Measurements from ENCODE around the gene USP24. TPM values are rescaled to one million over a fixed set of nuclear protein-coding genes. Genes with fewer than 3 reads are reported as not detected.

The USP24 gene
- total RNA-seq, 1 donor from 2014 or later: 50.5 TPM

DNA sequence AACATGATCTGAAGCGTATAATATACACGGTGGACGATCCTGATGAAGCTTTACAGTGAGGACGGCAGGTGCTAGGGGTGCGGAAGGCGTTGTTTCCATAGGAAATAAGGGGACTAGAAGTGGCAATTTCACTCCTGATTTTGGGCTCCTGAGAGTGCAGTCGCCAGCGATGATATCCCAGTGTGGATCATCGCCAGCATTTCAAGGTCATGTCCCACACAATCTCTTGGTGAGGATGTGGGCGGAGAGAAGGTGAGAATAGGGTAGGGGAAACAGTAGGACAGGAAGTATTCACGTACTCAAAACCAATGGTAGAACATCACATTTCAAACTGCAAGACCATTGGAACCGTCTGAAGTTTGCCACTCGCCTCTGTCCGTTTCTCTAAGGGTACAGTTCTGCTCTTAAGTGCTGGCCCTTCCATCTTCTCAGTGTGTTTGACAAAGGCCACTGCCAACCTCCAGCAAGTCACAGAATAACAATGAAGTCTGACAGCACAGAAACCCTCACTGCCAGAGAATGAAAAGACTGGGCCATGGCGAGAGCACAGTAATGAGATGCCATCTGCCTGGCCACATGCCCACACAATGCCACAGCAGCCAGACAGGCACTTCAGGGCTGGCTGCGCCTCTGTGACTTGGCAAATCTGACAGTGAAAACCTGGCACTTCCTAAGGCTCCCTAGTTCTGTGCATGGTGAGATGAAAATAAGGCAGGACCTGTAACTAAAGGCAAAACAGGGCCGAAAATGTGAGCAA lies 148.0 kb downstream of the USP24 start:
- DNase-seq (ENCODE audit: low spot score): no peak
- peaks cover 7% of the 10 kb centered on the region for H3F3A ChIP-seq (ENCODE audit: low read depth)
- H3K79me2 ChIP-seq (ENCODE audit: low read depth): no peaks in the 10 kb centered on the region
- H3K4me2 ChIP-seq: no peak overlapping the region
- H2AFZ ChIP-seq (replicated peaks): no peak overlapping the region
- TF ChIP-seq, protein P1, sequence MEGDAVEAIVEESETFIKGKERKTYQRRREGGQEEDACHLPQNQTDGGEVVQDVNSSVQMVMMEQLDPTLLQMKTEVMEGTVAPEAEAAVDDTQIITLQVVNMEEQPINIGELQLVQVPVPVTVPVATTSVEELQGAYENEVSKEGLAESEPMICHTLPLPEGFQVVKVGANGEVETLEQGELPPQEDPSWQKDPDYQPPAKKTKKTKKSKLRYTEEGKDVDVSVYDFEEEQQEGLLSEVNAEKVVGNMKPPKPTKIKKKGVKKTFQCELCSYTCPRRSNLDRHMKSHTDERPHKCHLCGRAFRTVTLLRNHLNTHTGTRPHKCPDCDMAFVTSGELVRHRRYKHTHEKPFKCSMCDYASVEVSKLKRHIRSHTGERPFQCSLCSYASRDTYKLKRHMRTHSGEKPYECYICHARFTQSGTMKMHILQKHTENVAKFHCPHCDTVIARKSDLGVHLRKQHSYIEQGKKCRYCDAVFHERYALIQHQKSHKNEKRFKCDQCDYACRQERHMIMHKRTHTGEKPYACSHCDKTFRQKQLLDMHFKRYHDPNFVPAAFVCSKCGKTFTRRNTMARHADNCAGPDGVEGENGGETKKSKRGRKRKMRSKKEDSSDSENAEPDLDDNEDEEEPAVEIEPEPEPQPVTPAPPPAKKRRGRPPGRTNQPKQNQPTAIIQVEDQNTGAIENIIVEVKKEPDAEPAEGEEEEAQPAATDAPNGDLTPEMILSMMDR (IDR thresholded peaks at IDR 0.05): no peak
- TF ChIP-seq EZH2 (IDR thresholded peaks at IDR 0.05) (no peak), EZH2phosphoT487 (IDR thresholded peaks at IDR 0.05) (no peak)
- no peaks in the 10 kb centered on the region for H4K20me1 ChIP-seq (ENCODE audit: low read depth)
- H3K27me3 ChIP-seq: no peaks in the 10 kb centered on the region
- no peaks in the 10 kb centered on the region for H3K4me1 ChIP-seq
- H3K4me3 Mint-ChIP-seq: no peak overlapping the region
- H3K36me3 ChIP-seq: peaks cover 4% of the 10 kb centered on the region
- no peak overlapping the region for H3K27ac Mint-ChIP-seq
- H3K9me3 ChIP-seq (ENCODE audit: low read depth): no peaks in the 10 kb centered on the region
- H3K4me3 ChIP-seq: no peak overlapping the region
- H3K36me3 Mint-ChIP-seq: peaks cover 25% of the 10 kb centered on the region
- no peak overlapping the region for H3K27ac ChIP-seq
- peaks cover 5% of the 10 kb centered on the region for H3K27me3 Mint-ChIP-seq (ENCODE audit: insufficient read depth, low read depth)
- H3K9me3 Mint-ChIP-seq: no peaks in the 10 kb centered on the region
- no peak overlapping the region for H3K9ac ChIP-seq
- peaks cover 3% of the 10 kb centered on the region for H3K4me1 Mint-ChIP-seq

DNA sequence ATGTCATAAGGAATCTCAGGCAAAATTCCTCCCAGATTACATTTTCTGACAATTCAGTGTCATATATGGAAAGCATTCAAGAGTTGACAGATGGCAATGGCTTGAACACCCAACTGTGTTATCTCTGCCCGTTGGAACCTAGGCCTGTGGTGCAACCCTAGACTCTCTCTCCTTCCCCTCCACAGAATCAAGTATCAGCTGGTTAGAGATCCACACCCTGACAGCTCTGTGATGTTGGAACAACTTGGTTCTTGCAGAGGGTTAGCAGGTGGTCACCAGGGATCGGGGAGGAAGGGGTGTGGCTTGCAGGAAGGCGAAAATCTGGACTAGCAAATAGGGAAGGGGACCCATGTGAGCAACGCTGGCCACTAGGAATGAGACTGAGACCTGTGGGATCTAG lies 149.5 kb downstream of the USP24 start:
- Histone ChIP-seq H3K79me2 (ENCODE audit: low read depth) (no peaks in the 10 kb centered on the region), H3K9me3 (ENCODE audit: low read depth) (no peaks in the 10 kb centered on the region), H2AFZ (replicated peaks) (no peak overlapping the region), H4K20me1 (ENCODE audit: low read depth) (no peaks in the 10 kb centered on the region), H3K27ac (no peak overlapping the region), H3K4me3 (no peak overlapping the region), H3K27me3 (no peaks in the 10 kb centered on the region), H3K9ac (no peak overlapping the region), H3K36me3 (peaks cover 4% of the 10 kb centered on the region), H3F3A (ENCODE audit: low read depth) (no peaks in the 10 kb centered on the region), H3K4me2 (no peak overlapping the region), H3K4me1 (no peaks in the 10 kb centered on the region)
- peaks cover 21% of the 10 kb centered on the region for H3K36me3 Mint-ChIP-seq
- TF ChIP-seq EZH2phosphoT487 (IDR thresholded peaks at IDR 0.05) (no peak), EZH2 (IDR thresholded peaks at IDR 0.05) (no peak)
- TF ChIP-seq, protein P1 (IDR thresholded peaks at IDR 0.05): no peak
- H3K27me3 Mint-ChIP-seq (ENCODE audit: insufficient read depth, low read depth): peaks cover 5% of the 10 kb centered on the region
- H3K4me3 Mint-ChIP-seq: no peak overlapping the region
- no peaks in the 10 kb centered on the region for H3K9me3 Mint-ChIP-seq
- no peak overlapping the region for H3K27ac Mint-ChIP-seq
- no peak for DNase-seq (ENCODE audit: low spot score)
- H3K4me1 Mint-ChIP-seq: peaks cover 4% of the 10 kb centered on the region

DNA sequence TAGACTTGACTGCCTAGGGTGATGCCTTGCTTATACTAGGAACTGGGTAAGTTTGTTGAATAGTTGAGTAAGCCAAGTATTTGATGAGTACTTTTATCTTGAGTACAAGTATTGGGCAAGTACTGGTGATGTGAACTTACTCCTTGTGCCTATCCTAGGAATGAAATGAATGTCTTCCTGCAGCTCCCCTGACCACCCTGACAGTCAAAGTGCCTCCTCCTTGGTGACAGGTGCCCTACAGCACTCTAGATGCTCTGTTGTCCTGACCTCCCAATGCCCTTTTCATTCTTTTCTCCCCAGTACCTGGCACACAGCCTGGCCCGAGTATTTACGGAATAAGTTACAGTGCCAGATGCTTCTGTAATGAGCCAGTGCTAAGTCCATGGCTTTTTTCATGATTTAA lies 150.3 kb downstream of the USP24 start:
- Histone ChIP-seq H3K27me3 (no peaks in the 10 kb centered on the region), H2AFZ (replicated peaks) (no peak overlapping the region), H3F3A (ENCODE audit: low read depth) (no peaks in the 10 kb centered on the region), H3K27ac (no peak overlapping the region), H3K4me2 (no peak overlapping the region), H3K79me2 (ENCODE audit: low read depth) (no peaks in the 10 kb centered on the region), H3K9ac (no peak overlapping the region), H3K4me1 (no peaks in the 10 kb centered on the region), H3K4me3 (no peak overlapping the region), H4K20me1 (ENCODE audit: low read depth) (no peaks in the 10 kb centered on the region), H3K36me3 (peaks cover 4% of the 10 kb centered on the region), H3K9me3 (ENCODE audit: low read depth) (no peaks in the 10 kb centered on the region)
- H3K4me3 Mint-ChIP-seq: no peak overlapping the region
- peaks cover 3% of the 10 kb centered on the region for H3K27me3 Mint-ChIP-seq (ENCODE audit: insufficient read depth, low read depth)
- no peak for DNase-seq (ENCODE audit: low spot score)
- peaks cover 15% of the 10 kb centered on the region for H3K36me3 Mint-ChIP-seq
- H3K9me3 Mint-ChIP-seq: no peaks in the 10 kb centered on the region
- no peak for TF ChIP-seq EZH2 (IDR thresholded peaks at IDR 0.05)
- TF ChIP-seq, protein P1 (IDR thresholded peaks at IDR 0.05): no peak
- no peak overlapping the region for H3K27ac Mint-ChIP-seq
- H3K4me1 Mint-ChIP-seq: peaks cover 8% of the 10 kb centered on the region
